Measurements from ENCODE around the gene COL4A4.

- no peak for TF ChIP-seq POLR2A (IDR thresholded peaks at IDR 0.05)
- TF ChIP-seq, protein P1, sequence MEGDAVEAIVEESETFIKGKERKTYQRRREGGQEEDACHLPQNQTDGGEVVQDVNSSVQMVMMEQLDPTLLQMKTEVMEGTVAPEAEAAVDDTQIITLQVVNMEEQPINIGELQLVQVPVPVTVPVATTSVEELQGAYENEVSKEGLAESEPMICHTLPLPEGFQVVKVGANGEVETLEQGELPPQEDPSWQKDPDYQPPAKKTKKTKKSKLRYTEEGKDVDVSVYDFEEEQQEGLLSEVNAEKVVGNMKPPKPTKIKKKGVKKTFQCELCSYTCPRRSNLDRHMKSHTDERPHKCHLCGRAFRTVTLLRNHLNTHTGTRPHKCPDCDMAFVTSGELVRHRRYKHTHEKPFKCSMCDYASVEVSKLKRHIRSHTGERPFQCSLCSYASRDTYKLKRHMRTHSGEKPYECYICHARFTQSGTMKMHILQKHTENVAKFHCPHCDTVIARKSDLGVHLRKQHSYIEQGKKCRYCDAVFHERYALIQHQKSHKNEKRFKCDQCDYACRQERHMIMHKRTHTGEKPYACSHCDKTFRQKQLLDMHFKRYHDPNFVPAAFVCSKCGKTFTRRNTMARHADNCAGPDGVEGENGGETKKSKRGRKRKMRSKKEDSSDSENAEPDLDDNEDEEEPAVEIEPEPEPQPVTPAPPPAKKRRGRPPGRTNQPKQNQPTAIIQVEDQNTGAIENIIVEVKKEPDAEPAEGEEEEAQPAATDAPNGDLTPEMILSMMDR (IDR thresholded peaks at IDR 0.05): no peak
These were observed 17.0 kb downstream of the COL4A4 start for GRCh38 chr2:227147023-227147422.

Measured in Peyer's patch (tissue), 4 donors.